ENCODE results near the gene PARD3.

PARD3 gene

DNA sequence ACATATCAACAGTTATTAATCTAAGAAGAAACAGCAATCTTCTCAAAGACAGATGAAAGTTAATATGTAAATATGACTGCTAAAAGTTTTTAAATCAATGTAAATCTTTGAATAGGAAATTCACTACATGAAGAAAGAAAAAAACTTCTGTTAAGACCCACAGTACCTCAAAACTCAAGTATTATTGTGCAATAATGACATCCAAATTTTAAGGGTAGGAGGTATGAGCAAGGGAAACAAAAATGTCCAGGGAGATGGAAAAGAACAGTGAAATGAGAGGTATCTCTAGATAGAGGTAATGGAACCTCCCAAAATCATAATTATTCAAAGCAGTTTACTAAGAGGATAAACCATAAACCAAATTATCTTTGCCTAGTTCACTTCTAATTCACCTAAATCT is 436.8 kb downstream of the PARD3 start:
- no peak for TF ChIP-seq CTCF (IDR thresholded peaks at IDR 0.05; ENCODE audit: poor library complexity, severe bottlenecking)
- DNase-seq (ENCODE audit: low spot score), result no peak
- no peaks in the 10 kb centered on the region for H3K9me3 ChIP-seq (ENCODE audit: severe bottlenecking)
- no peak overlapping the region for H3K27ac ChIP-seq (ENCODE audit: poor library complexity, severe bottlenecking)
- H3K4me1 ChIP-seq (ENCODE audit: insufficient read depth, poor library complexity, severe bottlenecking), result no peaks in the 10 kb centered on the region
- H3K36me3 ChIP-seq (ENCODE audit: low read depth), result peaks cover 41% of the 10 kb centered on the region
- no peak for ATAC-seq (ENCODE audit: low read depth)
- no peak overlapping the region for H3K4me3 ChIP-seq (ENCODE audit: severe bottlenecking)
- H3K27me3 ChIP-seq (ENCODE audit: insufficient read depth, poor library complexity, severe bottlenecking), result peaks cover 4% of the 10 kb centered on the region

DNA sequence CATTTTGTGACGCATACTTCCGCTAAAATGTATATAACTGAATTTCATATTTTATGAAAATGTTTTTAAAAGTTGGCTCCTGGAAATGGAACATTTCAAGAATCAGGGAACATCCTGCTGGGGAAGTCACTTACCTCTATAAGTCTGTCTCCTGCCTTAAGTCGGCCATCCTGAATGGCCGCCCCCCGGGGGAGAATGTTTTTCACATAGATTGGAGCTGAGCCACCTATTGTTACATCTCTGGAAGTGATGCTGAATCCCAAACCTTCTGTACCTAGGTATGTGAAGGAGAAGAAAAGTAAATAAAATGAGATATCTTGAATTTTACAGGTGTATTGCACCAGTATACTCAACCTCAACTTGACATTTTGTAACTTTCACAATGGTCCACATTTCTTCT is 437.3 kb downstream of the PARD3 start:
- no peak for TF ChIP-seq CTCF (IDR thresholded peaks at IDR 0.05; ENCODE audit: poor library complexity, severe bottlenecking)
- Histone ChIP-seq H3K9me3 (ENCODE audit: severe bottlenecking) (no peaks in the 10 kb centered on the region), H3K4me1 (ENCODE audit: insufficient read depth, poor library complexity, severe bottlenecking) (no peaks in the 10 kb centered on the region), H3K4me3 (ENCODE audit: severe bottlenecking) (no peak overlapping the region), H3K27ac (ENCODE audit: poor library complexity, severe bottlenecking) (no peak overlapping the region), H3K36me3 (ENCODE audit: low read depth) (peaks cover 41% of the 10 kb centered on the region), H3K27me3 (ENCODE audit: insufficient read depth, poor library complexity, severe bottlenecking) (peaks cover 4% of the 10 kb centered on the region)
- no peak for DNase-seq (ENCODE audit: low spot score)
- no peak for ATAC-seq (ENCODE audit: low read depth)

DNA sequence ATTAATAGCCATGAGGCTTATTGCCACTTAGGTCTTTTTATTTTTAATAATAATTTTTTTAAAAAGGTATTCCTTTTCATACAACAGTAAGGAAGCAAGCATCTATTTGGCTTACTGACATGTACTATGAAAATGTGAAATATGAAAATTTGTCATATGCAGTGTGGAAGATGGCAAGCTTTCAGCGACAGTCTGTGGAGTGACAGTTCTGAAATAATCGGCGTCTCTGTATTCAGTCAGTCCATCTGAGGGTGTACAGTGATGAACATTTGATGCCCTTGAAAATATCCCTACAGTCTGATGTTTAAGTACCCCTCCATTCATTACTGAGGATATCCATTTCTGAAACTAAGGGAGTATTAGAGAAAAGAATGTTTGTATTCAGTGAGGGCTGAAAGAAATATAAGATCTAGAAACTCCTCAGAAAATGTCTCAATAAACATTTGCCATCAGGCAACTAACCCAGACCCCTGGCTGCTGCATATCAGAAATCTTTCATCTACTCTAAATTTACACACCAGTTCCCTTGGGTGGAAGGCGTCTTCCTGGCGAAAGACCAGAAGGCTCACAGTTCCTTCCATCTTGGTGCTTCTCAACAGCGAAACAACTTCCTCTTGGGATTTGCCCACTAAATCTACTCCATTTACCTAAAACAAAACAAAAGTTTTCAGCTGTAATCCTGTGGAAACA is 440.6 kb downstream of the PARD3 start:
- peaks cover 41% of the 10 kb centered on the region for H3K36me3 ChIP-seq (ENCODE audit: low read depth)
- DNase-seq (ENCODE audit: low spot score) (no peak), ATAC-seq (ENCODE audit: low read depth) (no peak)
- H3K4me3 ChIP-seq (ENCODE audit: severe bottlenecking), result no peak overlapping the region
- no peaks in the 10 kb centered on the region for H3K4me1 ChIP-seq (ENCODE audit: insufficient read depth, poor library complexity, severe bottlenecking)
- H3K27ac ChIP-seq (ENCODE audit: poor library complexity, severe bottlenecking), result no peak overlapping the region
- peaks cover 2% of the 10 kb centered on the region for H3K27me3 ChIP-seq (ENCODE audit: insufficient read depth, poor library complexity, severe bottlenecking)
- no peaks in the 10 kb centered on the region for H3K9me3 ChIP-seq (ENCODE audit: severe bottlenecking)
- TF ChIP-seq CTCF (IDR thresholded peaks at IDR 0.05; ENCODE audit: poor library complexity, severe bottlenecking), result no peak

DNA sequence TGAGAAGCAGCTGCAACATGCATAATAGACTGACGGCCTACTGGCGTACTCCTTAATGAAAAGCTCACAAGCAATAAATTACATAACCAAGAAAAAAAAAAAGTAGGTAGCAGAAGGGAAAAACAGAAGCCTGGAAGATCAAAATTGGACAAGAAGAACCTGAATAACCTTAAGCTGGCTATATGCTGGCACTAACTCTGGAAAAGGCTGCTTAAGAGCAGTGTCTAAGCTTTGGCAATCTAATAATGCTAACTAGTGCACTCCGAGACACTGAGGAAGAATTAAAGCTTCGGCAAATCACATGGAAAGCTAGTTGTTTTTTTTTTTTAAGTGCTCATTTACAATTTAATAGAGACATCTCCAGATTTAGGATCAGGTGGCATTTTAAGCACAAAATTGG is 441.9 kb downstream of the PARD3 start:
- ATAC-seq (ENCODE audit: low read depth) (no peak), DNase-seq (ENCODE audit: low spot score) (no peak)
- no peaks in the 10 kb centered on the region for H3K4me1 ChIP-seq (ENCODE audit: insufficient read depth, poor library complexity, severe bottlenecking)
- no peak for TF ChIP-seq CTCF (IDR thresholded peaks at IDR 0.05; ENCODE audit: poor library complexity, severe bottlenecking)
- no peak overlapping the region for H3K4me3 ChIP-seq (ENCODE audit: severe bottlenecking)
- H3K9me3 ChIP-seq (ENCODE audit: severe bottlenecking), result no peaks in the 10 kb centered on the region
- peaks cover 40% of the 10 kb centered on the region for H3K36me3 ChIP-seq (ENCODE audit: low read depth)
- H3K27me3 ChIP-seq (ENCODE audit: insufficient read depth, poor library complexity, severe bottlenecking), result no peaks in the 10 kb centered on the region
- no peak overlapping the region for H3K27ac ChIP-seq (ENCODE audit: poor library complexity, severe bottlenecking)

DNA sequence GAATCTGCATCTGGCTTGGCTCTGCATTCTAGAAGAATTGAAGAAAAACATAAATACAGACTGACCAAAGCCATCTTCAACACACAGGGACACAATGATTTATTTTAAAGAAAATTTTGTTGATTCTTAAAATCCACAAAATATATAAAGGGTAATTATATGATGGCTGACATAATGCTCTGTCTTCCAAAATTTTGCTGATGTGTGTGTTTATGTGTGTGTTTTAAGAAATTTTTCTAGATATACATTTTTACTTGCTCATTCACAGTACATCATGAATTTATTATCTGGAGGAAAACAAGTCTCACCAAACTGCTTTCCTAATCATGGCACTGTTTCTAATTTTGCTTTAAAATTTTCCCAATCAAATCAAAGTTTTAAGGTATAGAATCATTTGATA is 442.6 kb downstream of the PARD3 start:
- no peak for TF ChIP-seq CTCF (IDR thresholded peaks at IDR 0.05; ENCODE audit: poor library complexity, severe bottlenecking)
- Histone ChIP-seq H3K36me3 (ENCODE audit: low read depth) (peaks cover 33% of the 10 kb centered on the region), H3K9me3 (ENCODE audit: severe bottlenecking) (no peaks in the 10 kb centered on the region), H3K27me3 (ENCODE audit: insufficient read depth, poor library complexity, severe bottlenecking) (no peaks in the 10 kb centered on the region), H3K27ac (ENCODE audit: poor library complexity, severe bottlenecking) (no peak overlapping the region), H3K4me3 (ENCODE audit: severe bottlenecking) (no peak overlapping the region), H3K4me1 (ENCODE audit: insufficient read depth, poor library complexity, severe bottlenecking) (no peaks in the 10 kb centered on the region)
- ATAC-seq (ENCODE audit: low read depth) (no peak), DNase-seq (ENCODE audit: low spot score) (no peak)
